Lower lobe of right lung (tissue), 2 donors: ENCODE results near the gene SYCP3. TPM values are rescaled to one million over a fixed set of nuclear protein-coding genes. Genes with fewer than 3 reads are reported as not detected.

Experiments
- ATAC-seq, 2 donors: fragments of 200-7000 bp; cut with Tn5 transposase; one replicate each; pipeline ENCODE4 v1.9.1; 2020 to 2022; ENCODE audit warnings: mild to moderate bottlenecking in 2 of 2, moderate library complexity in 2 of 2
- DNase-seq: peaks from one replicate; pipeline ENCODE4 v3.0.0-alpha.2; 2020
- H3K27ac ChIP-seq: fragments of 200-600 bp; one replicate; pipeline ENCODE4 v1.8.0; 2022
- H3K27me3 ChIP-seq: fragments of 200-600 bp; one replicate; pipeline ENCODE4 v1.8.0; 2022; ENCODE audit warnings: low read depth
- H3K36me3 ChIP-seq: fragments of 200-600 bp; one replicate; pipeline ENCODE4 v1.8.0; 2022; ENCODE audit warnings: mild to moderate bottlenecking
- H3K4me1 ChIP-seq: fragments of 200-600 bp; one replicate; pipeline ENCODE4 v1.8.0; 2022
- H3K4me3 ChIP-seq: fragments of 200-600 bp; one replicate; pipeline ENCODE4 v1.8.0; 2022; ENCODE audit warnings: mild to moderate bottlenecking
- H3K9me3 ChIP-seq: fragments of 200-600 bp; one replicate; pipeline ENCODE4 v1.8.0; 2022
- CTCF ChIP-seq: fragments of 200-600 bp; IDR thresholded peaks from one replicate; pipeline ENCODE4 v1.8.0; 2022; ENCODE audit warnings: antibody characterized with exemption, mild to moderate bottlenecking
- intact Hi-C: fragments of 100-400 bp; cut with DNase I; formaldehyde crosslinking; loops from one replicate; pipeline ENCODE4 v1.11.0; 2022
- total RNA-seq: library from RNA; stranded (reverse); fragmentation: NEBNext Ultra II Directional; extraction: Animal tissue kit (Norgen Biotek cat#: 25700); gene quantifications from one replicate; pipeline ENCODE4 v1.2.1, GENCODE V29; 2021
- donor health status: DM: no; HTN: yes; CAD: no; lungs with severe emphysema.

SYCP3 gene
- total RNA-seq, 1 donor from 2014 or later: 0.71 TPM

GRCh38 chr12:101777485-101777884, 38.2 kb upstream of the SYCP3 start:
- no peak for TF ChIP-seq CTCF
- H3K9me3 ChIP-seq: no peaks in the 10 kb centered on the region
- H3K27ac ChIP-seq: peak overlapping the region; percentile 50
- H3K4me3 ChIP-seq: no peak overlapping the region
- H3K4me1 ChIP-seq: no peaks in the 10 kb centered on the region
- no peaks in the 10 kb centered on the region for H3K27me3 ChIP-seq
- intact Hi-C loops: no loop called here
- ATAC-seq (peak in 1 of 2 donors; percentile 19), DNase-seq (no peak)
- peaks cover 27% of the 10 kb centered on the region for H3K36me3 ChIP-seq

DNA sequence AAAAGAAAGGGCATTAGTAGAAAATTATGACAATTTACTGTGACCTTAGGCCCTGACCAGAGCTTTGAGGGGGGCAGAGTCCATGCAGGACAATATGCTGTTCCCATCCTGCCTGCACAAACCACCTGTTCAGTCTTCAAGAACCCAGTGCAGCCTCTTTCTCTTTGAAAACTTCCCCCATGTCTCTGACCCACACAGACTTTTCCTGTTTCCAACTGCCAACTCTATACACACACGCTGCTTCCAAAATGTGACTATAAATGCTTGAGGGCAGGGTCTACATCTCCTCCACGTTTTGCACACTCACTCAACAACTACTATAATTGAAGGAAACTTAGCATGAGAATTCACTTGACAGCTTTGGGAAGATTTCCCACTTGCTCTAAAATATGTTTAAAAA, 36.6 kb upstream of the SYCP3 start:
- no peak overlapping the region for H3K27ac ChIP-seq
- H3K4me3 ChIP-seq: no peak overlapping the region
- no peaks in the 10 kb centered on the region for H3K4me1 ChIP-seq
- H3K36me3 ChIP-seq: peaks cover 38% of the 10 kb centered on the region
- H3K27me3 ChIP-seq: no peaks in the 10 kb centered on the region
- no peak for TF ChIP-seq CTCF
- intact Hi-C loops: no loop called here
- ATAC-seq (no peak), DNase-seq (no peak)
- no peaks in the 10 kb centered on the region for H3K9me3 ChIP-seq

- Histone ChIP-seq H3K27ac (no peak overlapping the region), H3K4me1 (no peaks in the 10 kb centered on the region), H3K4me3 (no peak overlapping the region), H3K36me3 (peaks cover 48% of the 10 kb centered on the region), H3K27me3 (no peaks in the 10 kb centered on the region), H3K9me3 (no peaks in the 10 kb centered on the region)
- TF ChIP-seq CTCF: peak; percentile 97
- peak; percentile 88 to 90 for ATAC-seq
- intact Hi-C loops: no loop called here
- DNase-seq: peak; percentile 51
These were observed 34.4 kb upstream of the SYCP3 start for GRCh38 chr12:101773650-101774162.

GRCh38 chr12:101772012-101772775, 32.9 kb upstream of the SYCP3 start:
- H3K4me3 ChIP-seq: no peak overlapping the region
- ATAC-seq: peak in 1 of 2 donors; percentile 11

GRCh38 chr12:101769865-101770264, 30.6 kb upstream of the SYCP3 start:
- intact Hi-C loops: no loop called here
- Histone ChIP-seq H3K27ac (no peak overlapping the region), H3K36me3 (peaks cover 66% of the 10 kb centered on the region), H3K27me3 (no peaks in the 10 kb centered on the region), H3K4me3 (no peak overlapping the region), H3K4me1 (no peaks in the 10 kb centered on the region), H3K9me3 (no peaks in the 10 kb centered on the region)
- no peak for TF ChIP-seq CTCF
- no peak for ATAC-seq
- no peak for DNase-seq

More at GRCh38 chr12:101772012-101772775, 32.9 kb upstream of the SYCP3 start:
- Histone ChIP-seq H3K27ac (no peak overlapping the region), H3K4me1 (no peaks in the 10 kb centered on the region), H3K27me3 (no peaks in the 10 kb centered on the region), H3K36me3 (peaks cover 59% of the 10 kb centered on the region), H3K9me3 (no peaks in the 10 kb centered on the region)
- DNase-seq: no peak
- intact Hi-C loops: no loop called here
- no peak for TF ChIP-seq CTCF
